Right lobe of liver (tissue), 6 donors: Measurements from ENCODE around the gene DIPK1A. TPM values are rescaled to one million over a fixed set of nuclear protein-coding genes. Genes with fewer than 3 reads are reported as not detected.

ENCODE experiments used
- ATAC-seq, 4 donors: fragments of 200-7000 bp; cut with Tn5 transposase; one replicate each; pipeline ENCODE4 v1.9.1; 2020; ENCODE audit warnings: mild to moderate bottlenecking in 4 of 4, moderate library complexity in 4 of 4
- DNase-seq, 3 donors: peaks; one replicate each; pipeline ENCODE4 v3.0.0-alpha.2; 2020
- H3K27ac ChIP-seq, 3 donors: fragments of 200-600 bp; one replicate each; pipeline ENCODE4 v1.8.0; 2022
- H3K27me3 ChIP-seq, 2 donors: fragments of 200-600 bp; one replicate each; pipeline ENCODE4 v1.8.0; 2022
- H3K36me3 ChIP-seq, 4 donors: fragments of 200-600 bp; sonication (generic) in 1 of 4; one replicate each; pipeline versions ENCODE4 v1.5.1 to v1.8.0; 2017 to 2022; ENCODE audit warnings: control low read depth in 1 of 4
- H3K4me1 ChIP-seq, 4 donors: fragments of 200-600 bp; sonication (generic) in 1 of 4; one replicate each; pipeline versions ENCODE4 v1.5.1 to v1.8.0; 2017 to 2022; ENCODE audit warnings: control low read depth in 1 of 4
- H3K4me3 ChIP-seq, 3 donors: fragments of 200-600 bp; one replicate each; pipeline ENCODE4 v1.8.0; 2022
- H3K9me3 ChIP-seq, 4 donors: fragments of 200-600 bp; sonication (generic) in 1 of 4; one replicate each; pipeline versions ENCODE4 v1.5.1 to v1.8.0; 2017 to 2022; ENCODE audit warnings: control low read depth in 1 of 4
- POLR2A ChIP-seq: fragments of 450-650 bp; IDR thresholded peaks from one replicate; pipeline ENCODE4 v1.6.1; 2017; ENCODE audit warnings: antibody characterized with exemption, mild to moderate bottlenecking
- WGBS: methylation state at CpG from one replicate; pipeline ENCODE4 v1.1.6; 2018; ENCODE audit warnings: low coverage, low lambda C conversion rate; ENCODE audit not compliant: insufficient coverage; ENCODE audit errors: missing lambda C conversion rate; 5-methylcytosine and 5-hydroxymethylcytosine counted together
- intact Hi-C, 2 donors: fragments of 100-400 bp; cut with DNase I; formaldehyde crosslinking; loops; one replicate each; pipeline versions ENCODE4 v1.11.2 to v1.14.1; 2022
- total RNA-seq, 6 experiments: library from RNA; depleted of rRNA in 2 of 6; stranded (reverse); fragments of >200 nt in 2 of 6; fragmentation: NEBNext Ultra II Directional in 3 of 6; extraction: Animal tissue kit (Norgen Biotek cat#: 25700) in 3 of 6; gene quantifications; one replicate each; pipeline versions ENCODE4 v1.1.0 to v1.2.4, GENCODE V29; 2016 to 2023
- TF ChIP-seq, protein P1 (sequence below), 4 donors: fragments of 200-600 bp in 3 of 4; fragments of 450-650 bp in 1 of 4; IDR thresholded peaks; one replicate each; pipeline versions ENCODE4 v1.5.1 to v1.8.0; 2016 to 2022; ENCODE audit warnings: antibody characterized with exemption in 4 of 4, mild to moderate bottlenecking in 2 of 4
- donor health status: DM: no; HTN: yes; CAD: no.
- donor health status: DM: no; HTN: no; CAD: no.
- donor health status: DM: no; HTN: no; CAD: no.
- donor health status: DM: no; HTN: yes; CAD: no.
- donor health status: DM: no; HTN: yes; CAD: no.

Gene DIPK1A
- total RNA-seq, 6 experiments from 2014 or later: 10.8 to 25.3 (median 15.1) TPM

DNA sequence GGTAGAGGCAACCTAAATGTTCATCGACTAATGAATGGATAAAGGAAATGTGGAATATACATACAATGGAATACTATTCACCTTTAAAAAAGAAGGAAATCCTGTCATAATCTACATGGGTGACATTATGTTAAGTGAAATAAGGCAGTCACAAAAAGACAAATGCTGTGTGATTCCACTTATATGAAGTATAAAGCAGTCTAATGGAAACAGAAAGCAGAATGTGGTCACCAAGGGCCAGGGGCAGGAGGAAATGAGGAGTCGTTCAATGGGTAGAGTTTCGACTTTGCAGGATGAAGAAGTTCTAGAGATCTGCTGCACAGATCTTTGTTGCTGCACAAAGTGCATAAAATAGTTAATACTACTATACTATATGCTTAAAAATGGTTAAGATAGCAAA, 7.8 kb downstream of the DIPK1A start:
- no peaks in the 10 kb centered on the region for H3K27me3 ChIP-seq
- ATAC-seq: peak in 2 of 4 donors; percentile 20 to 28
- no peaks in the 10 kb centered on the region for H3K9me3 ChIP-seq
- no peak for DNase-seq
- peaks cover 0 to 49% (median 10%) of the 10 kb centered on the region in 4 donors for H3K4me1 ChIP-seq
- 55% methylated on average over 3 of the region's 3 CpGs for WGBS
- TF ChIP-seq POLR2A: no peak
- TF ChIP-seq, protein P1, sequence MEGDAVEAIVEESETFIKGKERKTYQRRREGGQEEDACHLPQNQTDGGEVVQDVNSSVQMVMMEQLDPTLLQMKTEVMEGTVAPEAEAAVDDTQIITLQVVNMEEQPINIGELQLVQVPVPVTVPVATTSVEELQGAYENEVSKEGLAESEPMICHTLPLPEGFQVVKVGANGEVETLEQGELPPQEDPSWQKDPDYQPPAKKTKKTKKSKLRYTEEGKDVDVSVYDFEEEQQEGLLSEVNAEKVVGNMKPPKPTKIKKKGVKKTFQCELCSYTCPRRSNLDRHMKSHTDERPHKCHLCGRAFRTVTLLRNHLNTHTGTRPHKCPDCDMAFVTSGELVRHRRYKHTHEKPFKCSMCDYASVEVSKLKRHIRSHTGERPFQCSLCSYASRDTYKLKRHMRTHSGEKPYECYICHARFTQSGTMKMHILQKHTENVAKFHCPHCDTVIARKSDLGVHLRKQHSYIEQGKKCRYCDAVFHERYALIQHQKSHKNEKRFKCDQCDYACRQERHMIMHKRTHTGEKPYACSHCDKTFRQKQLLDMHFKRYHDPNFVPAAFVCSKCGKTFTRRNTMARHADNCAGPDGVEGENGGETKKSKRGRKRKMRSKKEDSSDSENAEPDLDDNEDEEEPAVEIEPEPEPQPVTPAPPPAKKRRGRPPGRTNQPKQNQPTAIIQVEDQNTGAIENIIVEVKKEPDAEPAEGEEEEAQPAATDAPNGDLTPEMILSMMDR (IDR thresholded peaks at IDR 0.05): no peak
- intact Hi-C loops: no loop called here
- no peaks in the 10 kb centered on the region for H3K36me3 ChIP-seq
- no peak overlapping the region for H3K27ac ChIP-seq
- H3K4me3 ChIP-seq: no peak overlapping the region

DNA sequence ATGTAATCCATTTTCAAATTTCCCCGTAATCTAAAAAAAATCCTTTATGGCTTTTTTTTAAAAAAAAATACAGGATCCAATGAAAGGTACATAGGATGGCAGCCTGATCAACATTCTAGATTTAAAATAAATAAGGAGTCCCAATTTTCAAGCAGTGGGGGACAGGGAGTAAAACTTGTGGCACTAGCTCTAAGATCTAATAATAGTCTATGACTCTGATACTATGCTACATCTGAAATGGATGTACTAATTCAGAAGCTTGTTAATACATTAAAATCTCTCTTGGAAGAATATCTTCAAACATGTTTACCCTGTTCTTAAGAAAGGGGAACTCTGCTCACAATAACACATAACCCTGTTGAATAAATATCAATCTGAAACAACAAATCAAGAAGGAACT, 8.5 kb downstream of the DIPK1A start:
- peaks cover 0 to 42% (median 6%) of the 10 kb centered on the region in 4 donors for H3K4me1 ChIP-seq
- ATAC-seq (no peak), DNase-seq (no peak)
- H3K9me3 ChIP-seq: no peaks in the 10 kb centered on the region
- no peaks in the 10 kb centered on the region for H3K36me3 ChIP-seq
- H3K27ac ChIP-seq: no peak overlapping the region
- H3K27me3 ChIP-seq: no peaks in the 10 kb centered on the region
- no peak overlapping the region for H3K4me3 ChIP-seq
- intact Hi-C loops: no loop called here
- TF ChIP-seq, protein P1 (IDR thresholded peaks at IDR 0.05): no peak
- TF ChIP-seq POLR2A: no peak
- 95% methylated on average over 1 of the region's 1 CpG for WGBS

DNA sequence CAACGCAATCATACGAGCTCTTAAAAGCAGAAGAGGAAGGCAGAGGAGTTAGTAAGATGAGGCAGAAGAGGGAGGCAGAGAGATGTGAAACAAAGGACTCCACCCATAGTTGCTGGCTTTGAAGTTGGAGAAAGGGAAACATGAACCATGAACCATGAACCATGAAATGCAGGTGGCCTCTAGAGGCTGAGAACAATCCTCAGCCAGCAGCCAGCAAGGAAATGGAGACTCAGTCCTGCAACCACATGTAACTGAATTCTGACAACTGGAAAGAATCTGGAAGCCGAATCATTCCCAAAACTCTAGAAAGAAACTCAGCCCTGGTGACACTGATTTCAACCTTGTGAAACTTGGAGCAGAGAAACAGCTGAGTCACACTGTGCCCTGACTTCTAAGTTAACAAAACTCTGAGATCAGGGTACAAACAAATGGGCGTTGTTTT, 10.1 kb downstream of the DIPK1A start:
- intact Hi-C loops: no loop called here
- Histone ChIP-seq H3K27me3 (no peaks in the 10 kb centered on the region), H3K36me3 (no peaks in the 10 kb centered on the region), H3K27ac (peak overlapping the region; percentile 10 to 68 (median 38)), H3K4me1 (peaks cover 0 to 31% (median 2%) of the 10 kb centered on the region in 4 donors), H3K4me3 (no peak overlapping the region), H3K9me3 (no peaks in the 10 kb centered on the region)
- TF ChIP-seq POLR2A: no peak
- TF ChIP-seq, protein P1 (IDR thresholded peaks at IDR 0.05): no peak
- ATAC-seq (peak; percentile 79 to 93 (median 85)), DNase-seq (no peak)
- WGBS: 29% methylated on average over 4 of the region's 4 CpGs

DNA sequence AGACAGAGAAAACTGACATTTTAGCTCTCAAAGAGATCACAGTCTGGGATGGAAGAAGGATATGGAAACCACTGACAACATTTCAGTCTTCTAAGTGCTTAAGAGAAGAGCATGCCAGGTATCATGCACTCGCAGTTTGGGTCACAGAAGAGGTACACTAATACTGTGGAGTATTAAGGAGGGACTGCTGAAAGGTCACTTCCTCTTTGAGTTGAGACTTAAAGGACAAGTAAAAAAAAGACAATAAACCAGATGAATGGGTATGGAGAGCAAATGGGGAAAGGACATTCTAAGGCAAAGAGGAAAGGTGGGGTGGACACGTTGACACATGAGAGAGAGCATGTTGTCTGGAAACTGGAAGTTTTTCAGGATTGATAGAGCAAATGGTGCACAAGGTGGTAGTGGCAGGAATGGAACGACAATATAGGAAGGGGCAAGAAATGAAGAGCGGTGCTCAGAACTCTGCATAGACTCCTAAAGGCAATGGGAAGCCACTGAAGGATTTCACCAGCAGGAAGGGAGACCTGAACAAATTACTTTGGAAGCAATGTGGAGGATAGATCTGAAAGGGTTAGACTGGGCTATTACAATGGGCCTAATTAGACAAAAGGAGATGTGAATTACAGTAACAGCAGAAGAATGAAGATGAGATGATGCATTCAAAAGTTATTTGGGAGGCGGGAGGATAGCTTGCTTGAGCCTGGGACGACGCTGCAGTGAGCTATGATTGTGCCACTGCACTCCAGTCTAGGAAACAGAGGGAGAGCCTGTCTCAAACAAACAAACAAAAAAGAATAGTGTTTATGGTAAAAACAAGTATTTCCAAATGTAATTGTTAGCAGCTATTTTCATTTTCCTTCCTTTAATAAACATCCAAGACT, 11.1 kb downstream of the DIPK1A start:
- Histone ChIP-seq H3K36me3 (no peaks in the 10 kb centered on the region), H3K4me3 (no peak overlapping the region), H3K9me3 (no peaks in the 10 kb centered on the region), H3K27me3 (no peaks in the 10 kb centered on the region), H3K4me1 (peaks cover 0 to 37% (median 7%) of the 10 kb centered on the region in 4 donors), H3K27ac (peak overlapping the region; percentile 10 to 68 (median 38))
- intact Hi-C loops: no loop called here
- TF ChIP-seq POLR2A: no peak
- TF ChIP-seq, protein P1 (IDR thresholded peaks at IDR 0.05): no peak
- ATAC-seq: no peak
- 94% methylated on average over 7 of the region's 7 CpGs for WGBS
- DNase-seq: no peak
